Stimulated activated CD4-positive, alpha-beta T cell treated with anti-CD3 and anti-CD28 coated beads, Interleukin-15, amount 100 ng/mL, for 24 hours (primary cell): ENCODE results near the gene KRTAP4-5.
"Not testable (repeated sequence)": the region's sequence is repeated elsewhere in the genome, so short reads cannot be mapped to it uniquely, and the experiment has no call there.

Source experiments
- DNase-seq: peaks from one replicate; pipeline ENCODE4 v3.0.0-alpha.2; 2020

KRTAP4-5 gene

DNA sequence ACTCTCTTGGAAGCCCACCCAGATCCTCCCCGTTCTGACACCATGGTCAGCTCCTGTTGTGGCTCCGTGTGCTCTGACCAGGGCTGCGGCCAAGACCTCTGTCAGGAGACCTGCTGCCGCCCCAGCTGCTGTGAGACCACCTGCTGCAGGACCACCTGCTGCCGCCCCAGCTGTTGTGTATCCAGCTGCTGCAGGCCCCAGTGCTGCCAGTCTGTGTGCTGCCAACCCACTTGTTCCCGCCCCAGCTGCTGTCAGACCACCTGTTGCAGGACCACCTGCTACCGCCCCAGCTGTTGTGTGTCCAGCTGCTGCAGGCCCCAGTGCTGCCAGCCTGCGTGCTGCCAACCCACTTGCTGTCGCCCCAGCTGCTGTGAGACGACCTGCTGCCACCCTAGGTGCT, 44.3 kb downstream of the KRTAP4-5 start, which contains the start of gene KRTAP4-9:
KRTAP4-9 (plus strand) TSS at position 43 of the 400 bp plus-strand sequence; CDS start at position 43, 0 bp downstream.
- not testable (repeated sequence) for DNase-seq

DNA sequence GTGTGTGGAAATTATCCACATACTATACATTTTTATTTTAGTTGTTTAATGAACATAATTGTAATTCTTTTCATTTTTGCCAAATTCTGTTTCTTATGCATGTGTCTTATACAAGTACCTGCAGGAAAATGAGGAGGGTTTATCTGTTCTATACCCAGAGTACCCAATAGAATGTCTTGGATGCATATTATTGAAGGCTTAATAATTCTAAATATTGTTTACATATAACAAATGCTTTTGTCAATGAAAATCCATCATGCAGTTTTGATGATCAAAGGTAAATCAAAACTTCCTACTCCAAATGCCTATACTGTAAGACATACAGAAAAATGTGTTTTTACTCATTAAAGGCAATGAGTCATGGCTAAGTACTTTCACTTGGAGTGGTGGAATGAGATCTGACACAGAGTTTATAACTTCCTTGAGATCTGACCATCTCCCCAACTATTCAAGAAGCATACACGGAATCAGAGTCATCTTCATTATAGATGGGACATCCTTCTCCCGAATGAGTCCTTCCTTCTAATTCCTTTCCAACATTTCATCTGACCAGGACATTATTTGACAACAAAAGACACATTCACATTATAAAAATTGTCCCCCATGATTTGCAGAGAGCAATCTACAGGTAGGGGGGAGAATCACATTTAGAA, 45.1 kb downstream of the KRTAP4-5 start:
- DNase-seq = not testable (repeated sequence)

DNA sequence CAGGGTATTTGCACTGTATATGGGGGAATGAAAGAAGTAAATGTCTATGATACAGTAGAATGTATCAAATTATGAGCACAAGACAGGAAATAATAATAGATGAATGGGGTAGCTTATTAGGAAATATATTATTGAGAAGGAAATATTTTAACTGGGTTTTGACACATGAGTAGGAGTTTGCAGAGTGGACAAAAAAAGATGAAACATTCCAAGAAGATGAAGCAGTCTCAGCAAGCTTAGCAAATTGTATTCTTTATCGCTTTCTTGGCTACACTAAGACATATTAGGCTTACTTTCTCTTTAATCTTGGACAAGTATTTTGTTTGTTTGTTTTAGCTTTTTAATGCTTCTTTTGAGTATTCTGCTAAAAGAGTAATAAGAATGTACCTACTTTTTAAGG, 45.7 kb downstream of the KRTAP4-5 start:
- no peak for DNase-seq

DNA sequence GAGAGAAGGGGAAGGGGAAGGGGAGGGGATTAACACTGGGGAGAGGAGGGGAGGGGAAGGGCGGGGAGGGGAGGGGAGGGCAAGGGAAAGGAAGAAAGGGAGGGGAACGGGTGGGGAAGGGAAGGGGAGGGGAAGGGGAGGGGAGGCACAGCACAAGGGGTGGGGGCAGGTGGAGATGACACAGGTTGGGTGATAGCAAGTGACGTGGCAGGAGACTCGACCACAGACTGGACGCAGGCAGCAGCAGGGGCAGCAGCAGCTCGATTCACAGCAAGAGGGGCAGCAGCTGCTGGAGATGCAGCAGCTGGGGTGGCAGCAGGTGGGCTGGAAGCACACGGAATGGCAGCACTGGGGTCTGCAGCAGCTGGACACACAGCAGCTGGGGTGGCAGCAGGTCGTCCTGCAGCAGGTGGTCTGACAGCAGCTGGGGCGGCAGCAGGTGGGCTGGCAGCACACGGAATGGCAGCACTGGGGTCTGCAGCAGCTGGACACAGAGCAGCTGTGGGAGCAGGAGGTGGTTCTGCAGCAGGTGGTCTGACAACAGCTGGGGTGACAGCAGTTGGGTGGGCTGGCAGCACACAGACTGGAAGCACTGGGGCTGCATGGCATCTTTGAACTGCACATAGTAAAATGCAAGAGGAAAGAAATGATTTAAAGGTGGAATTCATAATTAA, 47.9 kb downstream of the KRTAP4-5 start, which contains the start of gene KRTAP4-16:
KRTAP4-16 (minus strand) TSS at position 624 of the 674 bp plus-strand sequence; CDS start at position 624, 0 bp downstream.
- no peak for DNase-seq

DNA sequence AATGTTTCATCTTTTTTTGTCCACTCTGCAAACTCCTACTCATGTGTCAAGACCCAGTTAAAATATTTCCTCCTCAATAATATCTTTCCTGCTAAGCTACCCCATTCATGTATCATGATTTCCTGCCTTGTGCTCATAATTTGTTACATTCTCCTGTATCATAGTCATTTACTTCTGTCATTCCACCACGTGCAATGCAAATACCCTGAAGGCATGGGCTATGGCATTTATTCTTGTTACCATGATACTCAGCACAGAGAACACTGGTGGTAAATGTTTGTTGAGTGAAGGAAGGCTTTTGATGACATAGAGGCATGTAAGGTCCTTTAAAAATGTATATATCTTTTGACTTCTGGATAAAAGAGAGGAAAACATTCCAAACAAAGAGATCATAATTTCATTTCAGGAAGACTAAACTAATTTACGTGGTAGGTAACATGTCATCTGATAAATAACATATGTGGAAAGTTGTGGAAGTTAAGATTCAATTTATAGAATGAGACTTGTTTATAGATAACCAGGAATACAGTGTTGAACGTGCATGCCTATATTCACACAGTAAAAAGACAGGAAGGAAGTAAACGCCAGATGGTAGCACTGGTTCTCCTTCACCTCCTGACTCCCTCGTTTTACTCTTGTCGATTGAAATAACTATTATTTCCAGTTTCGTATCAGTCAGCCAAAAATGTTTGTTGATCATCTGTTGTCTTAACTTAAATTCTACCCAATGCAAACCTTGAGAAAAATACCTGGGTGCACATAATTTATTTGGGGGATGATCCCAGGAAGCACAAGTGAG, 49.7 kb downstream of the KRTAP4-5 start:
- not testable (repeated sequence) for DNase-seq
